Measurements from ENCODE around the gene PHF19. TPM values are rescaled to one million over a fixed set of nuclear protein-coding genes. Genes with fewer than 3 reads are reported as not detected.

PHF19 gene
- total RNA-seq, 4 donors from 2014 or later = 9.2 to 12.5 (median 10.8) TPM

DNA sequence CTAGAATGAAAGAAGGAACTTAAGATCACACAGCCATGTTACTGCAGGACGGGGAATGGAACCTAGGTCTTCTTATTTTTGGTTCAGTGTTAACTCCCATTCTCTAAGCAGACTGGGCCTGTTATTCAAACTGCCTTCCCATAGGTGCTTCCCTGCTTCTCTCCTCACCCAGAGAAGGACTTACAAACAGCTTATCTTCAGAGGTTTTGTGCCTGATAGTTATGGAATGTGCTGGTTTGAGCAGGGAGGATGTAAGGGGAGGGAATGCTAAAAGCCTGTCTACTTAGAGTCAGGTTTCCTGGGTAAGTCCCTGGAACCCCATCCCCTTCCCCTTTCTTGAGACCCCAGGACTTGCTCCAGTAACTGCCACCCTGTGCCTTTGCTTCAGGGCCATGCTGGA, 30.1 kb downstream of the PHF19 start:
- Histone ChIP-seq H3K4me1 (peaks cover 11 to 13% of the 10 kb centered on the region in 2 donors), H3K27ac (no peak overlapping the region), H3K4me3 (no peak overlapping the region), H3K27me3 (no peaks in the 10 kb centered on the region), H3K36me3 (no peaks in the 10 kb centered on the region), H3K9me3 (no peaks in the 10 kb centered on the region)
- intact Hi-C loops (cut with DNase I; ENCODE audit: low total_unique reads) (loop anchor here (10.0 kb wide), 1 partner anchor 262 kb away; the partner anchor contains the start of gene CDK5RAP2), in situ Hi-C loops (cut with MboI; ENCODE audit: low sequenced_read_pairs in 4 of 4) (no loop called here)
- no peak for ATAC-seq
- no peak for DNase-seq
- no peak for TF ChIP-seq POLR2A (IDR thresholded peaks at IDR 0.05)
- TF ChIP-seq, protein P1, sequence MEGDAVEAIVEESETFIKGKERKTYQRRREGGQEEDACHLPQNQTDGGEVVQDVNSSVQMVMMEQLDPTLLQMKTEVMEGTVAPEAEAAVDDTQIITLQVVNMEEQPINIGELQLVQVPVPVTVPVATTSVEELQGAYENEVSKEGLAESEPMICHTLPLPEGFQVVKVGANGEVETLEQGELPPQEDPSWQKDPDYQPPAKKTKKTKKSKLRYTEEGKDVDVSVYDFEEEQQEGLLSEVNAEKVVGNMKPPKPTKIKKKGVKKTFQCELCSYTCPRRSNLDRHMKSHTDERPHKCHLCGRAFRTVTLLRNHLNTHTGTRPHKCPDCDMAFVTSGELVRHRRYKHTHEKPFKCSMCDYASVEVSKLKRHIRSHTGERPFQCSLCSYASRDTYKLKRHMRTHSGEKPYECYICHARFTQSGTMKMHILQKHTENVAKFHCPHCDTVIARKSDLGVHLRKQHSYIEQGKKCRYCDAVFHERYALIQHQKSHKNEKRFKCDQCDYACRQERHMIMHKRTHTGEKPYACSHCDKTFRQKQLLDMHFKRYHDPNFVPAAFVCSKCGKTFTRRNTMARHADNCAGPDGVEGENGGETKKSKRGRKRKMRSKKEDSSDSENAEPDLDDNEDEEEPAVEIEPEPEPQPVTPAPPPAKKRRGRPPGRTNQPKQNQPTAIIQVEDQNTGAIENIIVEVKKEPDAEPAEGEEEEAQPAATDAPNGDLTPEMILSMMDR (IDR thresholded peaks at IDR 0.05 in 4 of 5, conservative IDR thresholded peaks at IDR 0.05 in 1 of 5) = no peak

DNA sequence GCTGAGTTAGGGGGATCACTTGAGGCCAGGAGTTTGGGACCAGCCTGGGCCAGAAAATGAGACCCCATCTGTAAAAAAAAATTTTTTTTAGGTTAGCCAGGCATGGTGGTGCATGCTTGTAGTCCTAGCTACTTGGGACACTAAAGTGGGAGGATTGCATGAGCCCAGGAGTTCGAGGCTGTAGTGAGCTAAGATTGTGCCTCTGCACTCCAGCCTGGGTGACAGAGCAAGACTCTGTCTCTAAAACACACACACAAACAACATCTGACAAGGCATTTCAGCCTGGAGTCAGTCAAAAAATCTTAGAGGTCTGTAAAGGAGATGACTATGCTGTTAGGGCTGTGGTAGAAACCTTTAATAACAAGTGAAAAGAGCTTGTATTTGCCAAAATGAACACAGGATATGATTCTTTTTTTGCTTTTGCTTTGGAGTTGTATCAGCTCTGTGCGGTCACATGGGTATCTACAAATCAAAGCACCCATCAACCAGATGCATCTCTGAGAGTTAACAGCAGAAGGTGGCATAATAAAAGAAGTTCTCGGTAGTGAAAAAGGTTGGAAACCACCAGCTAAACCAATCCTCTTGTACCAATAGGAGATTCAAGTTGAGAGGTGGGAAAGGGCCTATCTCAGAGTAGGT, 30.6 kb downstream of the PHF19 start:
- Histone ChIP-seq H3K36me3 (no peaks in the 10 kb centered on the region), H3K27me3 (no peaks in the 10 kb centered on the region), H3K9me3 (no peaks in the 10 kb centered on the region), H3K4me1 (peaks cover 16 to 17% of the 10 kb centered on the region in 2 donors), H3K4me3 (no peak overlapping the region), H3K27ac (no peak overlapping the region)
- no peak for DNase-seq
- TF ChIP-seq, protein P1 (IDR thresholded peaks at IDR 0.05 in 4 of 5, conservative IDR thresholded peaks at IDR 0.05 in 1 of 5) = no peak
- TF ChIP-seq POLR2A (IDR thresholded peaks at IDR 0.05) = no peak
- in situ Hi-C loops (cut with MboI; ENCODE audit: low sequenced_read_pairs in 4 of 4) = no loop called here
- no peak for ATAC-seq
- intact Hi-C loops (cut with DNase I; ENCODE audit: low total_unique reads) = loop anchor here (10.0 kb wide), 1 partner anchor 262 kb away; the partner anchor contains the start of gene CDK5RAP2

DNA sequence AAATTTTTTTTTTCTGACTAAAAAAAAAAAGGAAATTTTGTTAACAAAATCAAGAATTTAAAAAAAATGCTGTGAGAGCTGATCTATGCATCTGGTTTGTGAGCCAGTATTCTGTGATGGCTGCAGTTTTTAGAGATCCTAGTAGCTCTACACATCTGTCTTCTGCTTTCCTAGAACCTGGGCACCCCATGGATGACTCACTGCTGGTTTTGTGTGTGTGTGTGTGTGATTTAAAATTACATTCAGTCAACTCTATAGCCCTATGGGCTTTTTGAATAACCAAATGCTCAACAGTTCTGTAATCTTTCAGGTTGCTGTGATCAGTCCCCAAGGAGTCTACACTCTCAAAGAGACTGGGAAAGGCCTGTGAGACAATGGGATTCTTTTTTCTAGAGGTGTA, 31.7 kb downstream of the PHF19 start:
- intact Hi-C loops (cut with DNase I; ENCODE audit: low total_unique reads) (loop anchor here (10.0 kb wide), 1 partner anchor 260 kb away; the partner anchor contains the start of gene CDK5RAP2), in situ Hi-C loops (cut with MboI; ENCODE audit: low sequenced_read_pairs in 4 of 4) (no loop called here)
- Histone ChIP-seq H3K4me3 (no peak overlapping the region), H3K27me3 (no peaks in the 10 kb centered on the region), H3K27ac (no peak overlapping the region), H3K36me3 (no peaks in the 10 kb centered on the region), H3K4me1 (peaks cover 16 to 19% of the 10 kb centered on the region in 2 donors), H3K9me3 (no peaks in the 10 kb centered on the region)
- DNase-seq (no peak), ATAC-seq (no peak)
- no peak for TF ChIP-seq POLR2A (IDR thresholded peaks at IDR 0.05)
- TF ChIP-seq, protein P1 (IDR thresholded peaks at IDR 0.05 in 4 of 5, conservative IDR thresholded peaks at IDR 0.05 in 1 of 5) = no peak

DNA sequence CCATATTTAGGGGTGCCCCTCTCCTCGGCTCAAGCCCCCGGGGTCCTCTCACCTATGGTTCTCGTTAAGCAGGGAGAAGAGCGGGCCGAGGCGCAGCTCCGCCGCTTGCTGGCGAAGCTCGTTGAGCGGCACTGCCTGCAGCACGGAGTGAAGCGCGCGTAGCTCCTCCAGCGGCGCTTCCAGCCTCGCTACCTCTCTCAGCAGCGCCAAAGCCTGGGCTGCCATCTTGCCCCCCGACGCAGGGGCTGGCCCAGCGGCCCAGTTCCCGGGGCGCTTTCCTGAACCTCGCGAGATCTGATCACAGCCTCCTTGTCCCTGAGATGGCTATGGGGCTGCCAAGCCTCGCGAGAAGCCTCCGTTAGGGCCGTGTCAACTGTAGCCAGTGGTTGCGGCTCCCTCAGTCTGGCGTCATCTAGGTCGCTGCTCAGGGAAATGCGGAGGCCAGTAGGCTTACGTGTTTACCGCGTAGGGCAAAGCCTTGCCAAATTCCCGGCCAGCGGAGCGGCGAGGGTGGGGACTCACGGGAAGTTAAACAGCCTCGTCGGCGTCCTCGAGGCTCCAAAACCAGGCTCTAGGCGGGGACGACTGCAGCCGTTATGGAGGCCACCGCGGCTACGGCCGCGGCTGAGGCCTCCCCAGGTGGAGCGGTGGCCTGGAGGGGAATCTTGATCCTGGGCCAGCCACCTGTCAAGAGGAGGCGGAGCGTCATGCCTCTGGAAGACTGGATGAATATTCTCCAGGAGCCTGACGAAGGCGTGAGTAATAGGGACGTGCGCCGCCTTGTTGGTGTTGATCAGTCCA, 34.1 kb downstream of the PHF19 start, which contains the start of gene PSMD5:
PSMD5 (minus strand) TSS at position 238 of the 801 bp plus-strand sequence; CDS start at position 225, 13 bp downstream.
- Histone ChIP-seq H3K27me3 (no peaks in the 10 kb centered on the region), H3K4me1 (peaks cover 16 to 21% of the 10 kb centered on the region in 2 donors), H3K36me3 (no peaks in the 10 kb centered on the region), H3K9me3 (no peaks in the 10 kb centered on the region), H3K27ac (peak within 1 kb of the TSS; percentile 90 to 96 (median 91)), H3K4me3 (peak within 1 kb of the TSS; percentile 79 to 91 (median 81))
- intact Hi-C loops (cut with DNase I; ENCODE audit: low total_unique reads) (loop anchor here (1.0 to 10.0 kb wide), 3 partner anchors 26 to 258 kb away; partner anchors contain the start of genes CDK5RAP2 and FBXW2), in situ Hi-C loops (cut with MboI; ENCODE audit: low sequenced_read_pairs in 4 of 4) (no loop called here)
- peak; percentile 69 to 80 for TF ChIP-seq POLR2A (IDR thresholded peaks at IDR 0.05)
- TF ChIP-seq, protein P1 (IDR thresholded peaks at IDR 0.05 in 4 of 5, conservative IDR thresholded peaks at IDR 0.05 in 1 of 5) = no peak
- DNase-seq = peak; percentile 97 to 99
- ATAC-seq = peak; percentile 98 to 99
